Measurements from ENCODE around the gene POMGNT1.

The POMGNT1 gene

GRCh38 chr1:46194641-46195193, 3.5 kb downstream of the POMGNT1 start:
- TF ChIP-seq POLR2AphosphoS5 (IDR thresholded peaks at IDR 0.05; ENCODE audit: low read depth, low read length), result no peak
- no peak for TF ChIP-seq SPI1 (IDR thresholded peaks at IDR 0.05; ENCODE audit: low read depth, low read length)
- TF ChIP-seq POU2F2 (IDR thresholded peaks at IDR 0.05; ENCODE audit: low read depth, low read length), result no peak
- TF ChIP-seq POLR2A (IDR thresholded peaks at IDR 0.05; ENCODE audit: low read depth, low read length), result no peak
- TF ChIP-seq TAF1 (IDR thresholded peaks at IDR 0.05; ENCODE audit: low read depth, low read length), result no peak
- TF ChIP-seq PAX5 (IDR thresholded peaks at IDR 0.05; ENCODE audit: insufficient read depth, low read length, severe bottlenecking), result no peak
- DNase-seq (ENCODE audit: insufficient read length, low spot score) (no peak), FAIRE-seq (no peak)

GRCh38 chr1:46193984-46194570, 4.2 kb downstream of the POMGNT1 start:
- FAIRE-seq (no peak), DNase-seq (ENCODE audit: insufficient read length, low spot score) (no peak)
- TF ChIP-seq POLR2A (IDR thresholded peaks at IDR 0.05; ENCODE audit: low read depth, low read length) (no peak), PAX5 (IDR thresholded peaks at IDR 0.05; ENCODE audit: insufficient read depth, low read length, severe bottlenecking) (no peak), POU2F2 (IDR thresholded peaks at IDR 0.05; ENCODE audit: low read depth, low read length) (no peak), SPI1 (IDR thresholded peaks at IDR 0.05; ENCODE audit: low read depth, low read length) (no peak), POLR2AphosphoS5 (IDR thresholded peaks at IDR 0.05; ENCODE audit: low read depth, low read length) (no peak), TAF1 (IDR thresholded peaks at IDR 0.05; ENCODE audit: low read depth, low read length) (no peak)

- no peak for DNase-seq (ENCODE audit: insufficient read length, low spot score)
- no peak for TF ChIP-seq SPI1 (IDR thresholded peaks at IDR 0.05; ENCODE audit: low read depth, low read length)
- TF ChIP-seq PAX5 (IDR thresholded peaks at IDR 0.05; ENCODE audit: insufficient read depth, low read length, severe bottlenecking), result no peak
- TF ChIP-seq POU2F2 (IDR thresholded peaks at IDR 0.05; ENCODE audit: low read depth, low read length), result no peak
- no peak for TF ChIP-seq POLR2AphosphoS5 (IDR thresholded peaks at IDR 0.05; ENCODE audit: low read depth, low read length)
- TF ChIP-seq TAF1 (IDR thresholded peaks at IDR 0.05; ENCODE audit: low read depth, low read length), result no peak
- TF ChIP-seq POLR2A (IDR thresholded peaks at IDR 0.05; ENCODE audit: low read depth, low read length), result no peak
- no peak for FAIRE-seq
Measured at GRCh38 chr1:46193285-46193684, 4.9 kb downstream of the POMGNT1 start.

- FAIRE-seq, result no peak
- TF ChIP-seq SPI1 (IDR thresholded peaks at IDR 0.05; ENCODE audit: low read depth, low read length) (no peak), TAF1 (IDR thresholded peaks at IDR 0.05; ENCODE audit: low read depth, low read length) (no peak), POU2F2 (IDR thresholded peaks at IDR 0.05; ENCODE audit: low read depth, low read length) (no peak), POLR2A (IDR thresholded peaks at IDR 0.05; ENCODE audit: low read depth, low read length) (no peak)
- DNase-seq (ENCODE audit: insufficient read length, low spot score), result no peak
Measured at GRCh38 chr1:46192171-46192570, 6.1 kb downstream of the POMGNT1 start.

- TF ChIP-seq TAF1 (IDR thresholded peaks at IDR 0.05; ENCODE audit: low read depth, low read length) (no peak), SPI1 (IDR thresholded peaks at IDR 0.05; ENCODE audit: low read depth, low read length) (no peak), PAX5 (IDR thresholded peaks at IDR 0.05; ENCODE audit: insufficient read depth, low read length, severe bottlenecking) (no peak), POLR2A (IDR thresholded peaks at IDR 0.05; ENCODE audit: low read depth, low read length) (no peak), POLR2AphosphoS5 (IDR thresholded peaks at IDR 0.05; ENCODE audit: low read depth, low read length) (no peak), POU2F2 (IDR thresholded peaks at IDR 0.05; ENCODE audit: low read depth, low read length) (no peak)
- no peak for FAIRE-seq
- no peak for DNase-seq (ENCODE audit: insufficient read length, low spot score)
Measured at GRCh38 chr1:46191033-46191701, 7.1 kb downstream of the POMGNT1 start.

- TF ChIP-seq POLR2A (IDR thresholded peaks at IDR 0.05; ENCODE audit: low read depth, low read length), result no peak
- no peak for TF ChIP-seq PAX5 (IDR thresholded peaks at IDR 0.05; ENCODE audit: insufficient read depth, low read length, severe bottlenecking)
- no peak for TF ChIP-seq TAF1 (IDR thresholded peaks at IDR 0.05; ENCODE audit: low read depth, low read length)
- TF ChIP-seq POLR2AphosphoS5 (IDR thresholded peaks at IDR 0.05; ENCODE audit: low read depth, low read length), result no peak
- no peak for TF ChIP-seq POU2F2 (IDR thresholded peaks at IDR 0.05; ENCODE audit: low read depth, low read length)
- no peak for TF ChIP-seq SPI1 (IDR thresholded peaks at IDR 0.05; ENCODE audit: low read depth, low read length)
- FAIRE-seq (no peak), DNase-seq (ENCODE audit: insufficient read length, low spot score) (no peak)
Measured at GRCh38 chr1:46190539-46190938, 7.7 kb downstream of the POMGNT1 start.

GRCh38 chr1:46188295-46189030, 9.8 kb downstream of the POMGNT1 start:
- no peak for TF ChIP-seq SPI1 (IDR thresholded peaks at IDR 0.05; ENCODE audit: low read depth, low read length)
- no peak for TF ChIP-seq POLR2A (IDR thresholded peaks at IDR 0.05; ENCODE audit: low read depth, low read length)
- no peak for TF ChIP-seq TAF1 (IDR thresholded peaks at IDR 0.05; ENCODE audit: low read depth, low read length)
- no peak for TF ChIP-seq PAX5 (IDR thresholded peaks at IDR 0.05; ENCODE audit: insufficient read depth, low read length, severe bottlenecking)
- TF ChIP-seq POLR2AphosphoS5 (IDR thresholded peaks at IDR 0.05; ENCODE audit: low read depth, low read length), result no peak
- no peak for TF ChIP-seq POU2F2 (IDR thresholded peaks at IDR 0.05; ENCODE audit: low read depth, low read length)
- no peak for FAIRE-seq
- DNase-seq (ENCODE audit: insufficient read length, low spot score), result no peak

GRCh38 chr1:46187106-46187869, 10.9 kb downstream of the POMGNT1 start:
- TF ChIP-seq POLR2AphosphoS5 (IDR thresholded peaks at IDR 0.05; ENCODE audit: low read depth, low read length) (no peak), SPI1 (IDR thresholded peaks at IDR 0.05; ENCODE audit: low read depth, low read length) (no peak), PAX5 (IDR thresholded peaks at IDR 0.05; ENCODE audit: insufficient read depth, low read length, severe bottlenecking) (no peak), POLR2A (IDR thresholded peaks at IDR 0.05; ENCODE audit: low read depth, low read length) (no peak), TAF1 (IDR thresholded peaks at IDR 0.05; ENCODE audit: low read depth, low read length) (no peak), POU2F2 (IDR thresholded peaks at IDR 0.05; ENCODE audit: low read depth, low read length) (no peak)
- DNase-seq (ENCODE audit: insufficient read length, low spot score) (no peak), FAIRE-seq (no peak)
